ENCODE results near the gene KCNN3.
"Not testable (repeated sequence)": the region's sequence is repeated elsewhere in the genome, so short reads cannot be mapped to it uniquely, and the experiment has no call there.

Gene KCNN3

DNA sequence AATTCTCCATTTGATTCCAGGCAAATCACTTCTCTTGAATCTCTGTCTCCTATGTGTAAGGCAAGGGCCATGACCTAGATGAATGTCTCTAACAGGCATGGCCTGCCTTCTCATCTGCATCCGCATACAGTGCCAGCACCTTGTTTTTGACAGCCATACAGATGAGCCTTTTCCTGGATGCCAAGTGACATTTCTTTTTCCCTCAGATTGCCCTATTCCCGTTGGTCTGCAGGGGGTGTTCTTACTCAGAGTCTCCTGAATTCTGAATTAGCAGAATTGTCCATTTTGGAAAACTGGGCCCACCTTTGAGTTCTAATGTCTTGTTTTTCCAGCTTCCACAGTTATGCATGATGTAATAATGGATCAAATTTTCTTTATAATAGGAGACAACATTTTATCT, 174.1 kb downstream of the KCNN3 start:
- DNase-seq = no peak

GRCh38 chr1:154694995-154695394, 175.1 kb downstream of the KCNN3 start:
- DNase-seq = no peak

- DNase-seq = no peak
Observed at GRCh38 chr1:154689083-154689482, 181.0 kb downstream of the KCNN3 start.

DNA sequence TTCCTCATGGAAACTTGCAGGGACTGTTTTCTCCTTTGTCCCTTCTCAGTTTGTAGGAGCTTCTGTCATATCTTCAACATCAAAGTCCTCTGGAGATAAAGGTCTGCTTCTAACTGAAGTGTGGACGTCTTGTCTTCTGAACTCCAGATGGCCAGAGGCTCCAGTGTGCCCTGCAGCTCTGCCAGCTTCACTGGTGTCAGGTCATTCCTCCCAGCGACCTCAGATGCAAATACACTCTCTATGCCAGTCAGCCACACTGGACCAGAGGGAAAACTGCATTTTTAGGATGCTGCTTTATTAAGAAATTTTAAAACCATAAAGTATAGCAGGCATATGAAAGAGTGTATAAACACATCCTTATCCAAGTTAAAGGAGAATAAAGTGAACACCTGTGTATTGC, 183.6 kb downstream of the KCNN3 start:
- no peak for DNase-seq

DNA sequence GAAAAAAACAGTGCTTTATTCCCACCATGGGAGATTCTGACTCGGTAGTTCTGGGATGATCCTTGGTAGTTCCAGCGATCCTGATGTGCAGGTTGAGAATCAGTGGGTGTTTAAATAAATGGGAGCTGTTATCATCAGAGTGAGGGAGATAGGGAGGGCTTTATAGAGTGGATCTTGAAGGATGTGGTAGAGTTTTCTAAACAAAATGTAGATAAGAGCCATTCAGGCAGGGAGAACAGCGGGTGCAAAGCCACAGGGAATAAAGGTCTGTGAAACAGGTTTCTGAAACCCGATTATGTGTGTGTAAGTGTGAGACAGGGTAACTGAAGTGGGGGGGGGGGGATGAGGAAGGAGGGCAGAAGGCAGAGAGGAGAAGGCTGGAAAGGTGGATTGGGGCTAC, 186.3 kb downstream of the KCNN3 start:
- no peak for DNase-seq

DNA sequence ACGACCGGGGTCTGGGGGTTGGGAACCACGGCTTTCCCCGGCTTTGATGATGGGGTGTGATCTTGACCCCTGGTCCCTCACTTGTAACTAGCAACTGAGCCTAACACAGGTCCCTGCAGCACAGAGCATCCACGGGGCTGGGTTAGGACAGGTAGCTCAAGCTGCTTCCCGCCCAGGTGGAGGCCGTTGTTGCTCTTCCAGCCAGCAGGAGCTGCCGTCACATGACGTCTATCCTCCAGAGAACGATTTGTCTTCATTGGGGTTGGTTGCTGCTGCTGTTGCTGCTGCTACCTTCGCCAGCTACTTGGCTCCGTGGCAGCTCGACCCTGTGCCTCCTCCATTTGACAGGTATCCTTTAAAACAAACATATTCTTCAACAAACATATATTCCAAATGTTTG, 187.8 kb downstream of the KCNN3 start:
- no peak for DNase-seq

- DNase-seq = not testable (repeated sequence)
Observed at GRCh38 chr1:154677844-154678243, 192.2 kb downstream of the KCNN3 start.

DNA sequence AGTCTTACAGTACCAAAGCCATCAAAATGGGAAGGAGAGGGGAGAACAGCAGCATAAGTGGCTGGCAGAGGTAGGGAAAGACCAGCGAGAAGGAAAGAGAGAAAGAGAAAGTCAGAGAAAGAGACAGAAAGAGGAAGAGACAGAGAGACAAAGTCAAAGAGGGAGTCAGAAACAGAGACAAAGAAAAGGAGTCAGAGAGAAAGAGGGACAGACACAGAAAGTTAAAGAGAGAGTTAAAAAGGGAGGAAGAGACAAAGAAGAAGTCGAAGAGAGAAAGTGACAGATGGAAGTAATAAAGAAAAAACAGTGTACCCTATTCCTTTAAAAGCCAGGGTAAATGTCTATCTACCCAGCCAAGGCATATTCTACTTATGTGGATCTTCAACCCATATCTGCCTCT, 193.2 kb downstream of the KCNN3 start:
- DNase-seq = not testable (repeated sequence)

DNA sequence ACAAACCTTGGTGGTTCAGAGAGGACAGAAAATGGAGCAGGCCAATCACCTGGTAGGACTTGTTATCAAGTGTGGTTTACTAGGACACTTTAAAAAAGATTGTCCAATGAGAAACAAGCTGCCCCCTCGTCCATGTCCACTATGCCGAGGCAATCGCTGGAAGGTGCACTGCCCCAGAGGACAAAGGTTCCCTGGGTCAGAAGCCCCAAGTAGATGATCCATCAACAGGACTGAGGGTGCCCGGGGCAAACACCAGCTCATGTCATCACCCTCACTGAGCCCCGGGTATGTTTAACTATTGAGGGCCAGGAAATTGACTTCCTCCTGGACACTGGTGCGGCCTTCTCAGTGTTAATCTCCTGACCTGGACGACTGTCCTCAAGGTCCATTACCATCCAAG, 195.6 kb downstream of the KCNN3 start:
- not testable (repeated sequence) for DNase-seq

DNA sequence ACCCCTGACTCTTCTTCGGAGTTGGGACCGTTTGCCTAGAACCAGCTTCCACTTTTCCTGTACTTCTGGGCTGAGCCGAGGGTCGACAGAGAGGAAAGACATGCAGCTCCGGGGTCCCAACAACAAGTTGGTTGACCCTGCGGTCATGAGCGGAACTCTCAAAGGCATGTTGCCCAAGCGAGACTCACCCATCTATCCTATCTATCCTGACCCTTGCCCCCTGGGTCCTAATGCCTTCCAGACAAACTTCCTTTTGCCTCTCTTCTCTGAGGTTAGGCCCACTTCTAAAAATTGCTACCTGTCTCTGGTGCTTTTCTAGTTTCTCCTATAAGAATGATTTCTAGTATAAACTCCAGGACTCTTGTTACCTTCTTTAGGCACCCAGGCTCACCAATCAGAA, 197.8 kb downstream of the KCNN3 start:
- DNase-seq = not testable (repeated sequence)

DNA sequence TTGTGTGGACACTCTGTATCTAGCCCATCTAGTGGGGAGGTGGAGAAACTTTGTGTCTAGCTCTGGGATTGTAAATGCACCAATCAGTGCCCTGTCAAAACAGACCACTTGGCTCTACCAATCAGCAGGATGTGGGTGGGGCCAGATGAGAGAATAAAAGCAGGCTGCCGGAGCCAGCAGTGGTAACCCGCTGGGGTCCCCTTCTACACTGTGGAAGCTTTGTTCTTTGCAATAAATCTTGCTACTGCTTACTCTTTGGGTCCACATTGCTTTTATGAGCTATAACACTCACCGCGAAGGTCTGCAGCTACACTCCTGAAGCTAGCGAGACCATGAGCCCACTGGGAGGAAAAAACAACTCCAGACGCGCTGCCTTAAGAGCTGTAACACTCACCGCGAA, 198.7 kb downstream of the KCNN3 start:
- DNase-seq = not testable (repeated sequence)

- DNase-seq = not testable (repeated sequence)
Observed at GRCh38 chr1:154670310-154671270, 199.5 kb downstream of the KCNN3 start.

DNA sequence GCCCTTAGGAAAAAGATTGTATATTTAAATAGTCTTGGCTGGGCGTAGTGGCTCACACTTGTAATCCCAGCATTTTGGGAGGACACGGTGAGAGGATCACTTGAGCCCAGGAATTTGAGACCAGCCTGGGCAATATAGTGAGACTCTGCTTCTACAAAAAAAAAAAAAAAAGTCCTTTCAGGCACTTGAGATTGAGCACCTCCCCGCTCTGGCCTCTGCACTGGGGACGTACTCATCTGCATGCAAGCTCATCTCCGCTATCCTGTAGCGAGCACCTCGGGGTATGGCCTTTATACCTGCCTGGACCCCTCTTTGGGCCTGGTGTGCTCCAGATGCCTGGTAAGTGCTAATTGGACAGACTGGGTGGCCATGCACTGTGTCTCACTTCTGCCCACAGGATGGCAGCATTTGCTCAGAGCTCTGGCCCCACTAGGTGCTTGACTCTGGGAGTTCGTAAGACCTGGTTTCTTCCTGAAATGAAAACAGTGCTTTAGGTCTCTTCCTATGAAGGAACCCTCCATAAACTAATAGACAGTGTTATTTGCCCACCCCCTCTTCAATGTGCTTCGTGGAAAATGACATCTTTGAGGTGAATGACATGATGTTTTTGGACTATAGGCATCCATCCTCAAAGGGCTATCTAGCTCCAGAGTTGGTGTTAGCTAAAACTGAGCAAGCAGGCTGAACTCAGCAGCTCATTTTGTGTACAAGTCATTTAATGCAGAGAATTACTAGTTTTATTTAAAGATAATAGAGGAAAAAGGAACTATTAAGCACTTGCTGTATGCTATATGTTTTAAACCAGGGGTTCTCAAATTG, 200.4 kb downstream of the KCNN3 start:
- peak; percentile 59 to 63 for DNase-seq

DNA sequence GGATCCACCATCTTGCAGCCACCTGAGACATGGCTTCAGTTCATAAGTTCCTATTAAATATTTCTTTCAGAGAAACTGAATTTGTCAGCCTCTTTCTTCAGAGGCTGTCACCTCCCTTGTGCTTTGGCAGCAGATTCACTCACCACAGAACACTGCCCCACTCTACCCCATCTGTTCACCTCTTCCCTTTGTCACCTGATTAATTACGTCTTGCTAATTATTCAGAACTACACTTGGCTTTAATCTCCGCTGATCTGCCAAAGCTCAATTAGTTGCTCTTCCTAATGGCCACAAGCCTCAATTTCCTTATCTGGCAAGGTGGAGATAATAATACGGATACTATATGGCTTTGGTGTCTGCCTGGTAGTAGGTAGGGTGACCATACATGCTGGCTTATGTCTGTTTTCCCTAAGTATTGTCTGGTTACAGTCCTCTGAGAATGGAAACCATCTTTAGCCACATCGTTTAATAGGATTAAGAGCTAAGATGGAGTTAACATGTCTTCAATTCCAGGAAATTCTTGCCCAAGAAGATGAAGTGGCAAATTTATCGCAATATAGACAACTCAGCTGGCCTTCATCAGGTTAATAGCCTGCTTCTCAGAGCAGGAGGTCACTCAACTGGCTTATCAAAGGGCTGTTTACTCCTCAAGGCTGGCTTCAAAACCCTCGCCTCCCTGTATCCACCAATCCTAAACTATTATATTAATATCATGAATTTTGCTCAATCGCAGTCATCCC, 203.9 kb downstream of the KCNN3 start:
- DNase-seq = no peak

DNA sequence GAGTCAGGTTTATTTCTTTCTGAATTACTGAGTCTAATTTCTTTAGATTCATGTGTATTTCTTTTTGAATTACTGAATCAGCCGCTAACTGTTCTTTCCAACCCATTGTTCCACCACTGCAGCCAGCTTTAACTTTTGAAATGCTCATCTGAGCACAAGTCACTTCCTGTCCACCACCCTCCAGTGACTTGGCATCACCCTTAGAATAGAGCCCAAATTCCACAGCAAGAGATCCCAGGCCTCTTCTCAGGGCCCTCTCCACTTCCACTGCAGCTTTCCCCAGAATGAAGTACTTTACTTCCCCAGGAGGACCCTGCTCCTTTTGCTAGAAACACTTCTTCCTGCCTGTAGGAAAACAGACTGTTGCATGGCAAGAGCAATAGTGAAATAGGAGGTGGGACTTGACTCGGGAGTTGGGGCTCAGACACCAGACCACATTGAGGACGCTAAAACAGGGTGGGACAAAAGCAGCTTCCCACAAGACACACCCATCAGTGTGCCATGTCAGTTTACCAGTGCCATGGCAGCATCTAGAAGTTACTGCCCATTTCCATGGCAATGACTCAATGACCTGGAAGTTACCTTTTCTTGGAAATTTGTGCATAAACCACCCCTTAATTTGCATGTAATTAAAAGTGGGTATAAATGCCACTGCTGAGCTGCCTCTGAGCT, 205.6 kb downstream of the KCNN3 start:
- no peak for DNase-seq

GRCh38 chr1:154663471-154664060, 206.5 kb downstream of the KCNN3 start:
- DNase-seq = no peak

DNA sequence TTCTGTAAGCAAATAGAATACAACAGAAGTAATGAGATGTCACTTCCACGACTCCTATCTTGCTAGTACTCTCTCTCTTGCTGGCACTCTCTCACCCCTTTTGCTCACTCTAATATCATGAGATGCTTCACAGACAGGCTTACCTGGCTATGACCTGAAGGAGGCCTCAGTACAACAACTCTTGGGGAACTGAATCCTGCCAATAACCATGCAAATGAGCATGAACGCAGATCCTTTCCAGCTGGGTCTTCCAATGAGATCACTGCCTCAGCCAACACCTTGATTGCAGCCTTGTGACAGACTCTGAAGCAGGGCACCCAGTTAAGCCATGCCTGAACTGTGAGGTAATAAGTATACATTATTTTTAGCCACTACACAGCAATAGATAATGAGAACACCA, 209.0 kb downstream of the KCNN3 start:
- no peak for DNase-seq

DNA sequence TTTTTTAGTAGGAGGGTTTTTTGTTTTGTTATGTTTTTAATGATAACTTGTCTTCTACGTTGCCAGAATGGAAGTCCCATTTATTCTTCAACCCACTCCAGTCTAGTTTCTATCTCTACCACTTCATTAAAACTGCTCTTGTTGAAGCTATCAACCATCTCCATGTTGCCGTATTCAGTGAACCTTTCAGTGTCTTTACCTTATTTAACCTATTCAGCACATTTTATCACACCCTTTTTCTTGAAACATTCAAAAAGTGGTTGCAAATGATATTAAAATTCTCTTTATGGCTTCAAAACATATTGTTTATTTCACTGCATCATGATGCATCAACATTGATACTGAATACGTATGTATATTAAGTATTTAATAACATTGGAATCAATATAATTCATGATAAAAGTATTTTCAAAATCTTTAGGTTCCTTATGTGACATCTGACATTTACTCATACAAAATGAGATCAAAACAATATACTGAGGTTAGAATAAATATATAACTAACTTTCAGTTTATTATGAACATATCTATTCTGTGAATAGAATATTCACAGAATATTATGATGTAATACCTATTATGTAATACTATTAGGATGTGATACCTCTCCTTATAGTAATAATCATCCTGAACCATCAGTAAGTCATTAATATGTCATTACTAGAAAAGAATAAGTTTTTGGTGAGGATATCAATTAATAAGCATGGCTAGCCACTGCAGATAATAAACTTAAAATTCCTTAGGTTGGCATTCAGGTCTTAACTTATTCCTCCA, 210.1 kb downstream of the KCNN3 start:
- DNase-seq = no peak

DNA sequence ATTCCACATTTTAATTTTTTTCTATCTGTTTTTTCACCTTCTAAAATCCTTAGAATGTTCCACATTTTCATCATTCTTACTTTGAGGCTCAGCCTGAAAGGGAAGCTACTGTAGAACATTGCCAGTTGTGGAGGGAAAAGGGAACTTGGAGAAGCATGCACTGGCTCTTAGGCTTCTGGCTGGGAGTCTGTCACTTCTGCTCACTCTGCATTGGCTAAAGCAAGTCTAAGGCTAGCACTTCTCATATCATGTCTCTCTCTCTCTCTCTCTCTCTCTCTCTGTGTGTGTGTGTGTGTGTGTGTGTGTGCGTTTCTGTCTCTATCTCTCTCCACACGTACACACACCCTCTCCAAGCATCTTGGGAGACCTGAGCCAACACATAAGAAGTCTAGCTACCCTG, 212.5 kb downstream of the KCNN3 start:
- DNase-seq = no peak

DNA sequence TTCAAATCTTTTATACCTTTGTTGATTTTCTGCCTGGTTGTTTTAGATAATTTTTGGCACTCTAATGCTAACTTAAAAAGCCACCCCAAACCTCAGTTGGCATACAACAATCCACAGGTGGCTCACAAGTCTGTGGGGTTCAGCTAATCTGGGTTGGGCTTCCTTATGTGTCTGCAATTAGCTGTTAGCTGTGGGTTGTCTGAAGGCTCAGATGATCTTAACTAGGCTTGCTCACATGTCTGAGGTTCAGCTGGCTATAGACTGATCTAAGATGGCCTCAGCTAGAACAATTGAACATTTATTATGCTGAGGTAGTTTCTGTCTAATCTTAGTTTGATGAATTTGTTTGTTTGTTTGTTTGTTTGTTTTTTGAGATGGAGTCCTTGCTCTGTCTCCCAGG, 217.2 kb downstream of the KCNN3 start:
- no peak for DNase-seq
